Stomach (tissue), 4 donors: Measurements from ENCODE around the gene IYD.

Source experiments
- CTCF ChIP-seq, 7 experiments: fragments of 450-650 bp in 4 of 7; fragments of 200-600 bp in 3 of 7; sonication (generic) in 3 of 7; IDR thresholded peaks; one replicate each; pipeline ENCODE4 v1.5.1; 2016 to 2019; ENCODE audit warnings: antibody characterized with exemption in 7 of 7, control low read depth in 2 of 7, mild to moderate bottlenecking in 1 of 7
- EP300 ChIP-seq: sonication (generic); formaldehyde crosslinking; IDR thresholded peaks from one replicate; pipeline ENCODE4 v1.6.1; 2017; ENCODE audit warnings: antibody characterized with exemption
- POLR2A ChIP-seq, 4 donors: fragments of 450-650 bp; IDR thresholded peaks; one replicate each; pipeline ENCODE4 v1.6.1; 2016; ENCODE audit warnings: antibody characterized with exemption in 4 of 4, control low read depth in 2 of 4, mild to moderate bottlenecking in 1 of 4, moderate library complexity in 1 of 4
- POLR2AphosphoS5 ChIP-seq, 3 donors: sonication (generic); formaldehyde crosslinking; IDR thresholded peaks; one replicate each; pipeline ENCODE4 v1.6.1; 2016; ENCODE audit warnings: antibody characterized with exemption in 3 of 3

GRCh38 chr6:150353445-150353844 is 15.4 kb upstream of the IYD start:
- TF ChIP-seq CTCF (IDR thresholded peaks at IDR 0.05) (no peak), POLR2AphosphoS5 (IDR thresholded peaks at IDR 0.05) (no peak), POLR2A (IDR thresholded peaks at IDR 0.05) (no peak), EP300 (no peak)
